ENCODE data around the gene NHEJ1. TPM values are rescaled to one million over a fixed set of nuclear protein-coding genes. Genes with fewer than 3 reads are reported as not detected.

The NHEJ1 gene
- total RNA-seq, 1 experiment from 2014 or later, result 16.4 TPM

DNA sequence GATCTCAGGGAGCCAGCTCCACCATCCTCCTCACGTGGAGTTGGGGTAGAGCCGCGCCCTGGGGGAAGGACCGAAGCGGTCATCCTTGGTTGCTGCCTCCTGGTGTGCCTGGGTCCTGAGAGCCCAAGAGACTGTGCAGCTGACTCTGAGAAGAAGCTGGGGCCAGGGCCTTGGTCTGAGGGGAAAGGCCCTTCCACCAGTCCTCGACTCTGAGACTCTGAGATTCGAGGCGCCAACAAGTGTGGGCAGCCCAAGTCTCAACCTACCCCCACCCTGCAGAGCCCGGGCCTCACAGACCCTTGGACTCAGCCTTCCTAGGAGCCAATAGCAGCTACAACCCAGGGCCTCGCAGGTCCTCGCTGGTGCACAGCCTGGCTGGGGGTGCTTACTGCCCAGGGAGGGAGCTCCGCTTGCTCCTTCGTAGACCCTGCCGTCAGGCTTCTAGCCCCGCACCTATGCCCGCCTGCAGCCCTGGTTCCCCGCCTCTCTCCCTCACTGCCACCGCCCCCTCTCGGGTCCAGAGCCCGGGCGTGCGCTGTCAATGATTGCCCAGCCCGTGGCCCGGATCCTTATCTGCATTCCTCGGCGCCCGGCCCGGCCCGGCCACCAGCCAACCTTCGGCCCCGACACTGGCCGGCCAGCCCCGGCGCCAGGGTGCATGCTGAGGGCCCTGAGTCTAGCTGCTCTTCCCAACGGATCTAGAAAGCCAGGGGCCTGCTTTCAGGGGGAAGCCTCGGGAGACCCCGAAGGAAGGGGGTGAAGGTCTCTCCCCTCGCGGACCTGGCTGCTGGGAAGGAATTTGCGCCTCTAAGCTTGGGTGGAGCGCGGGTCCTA, 101.9 kb downstream of the NHEJ1 start (continued):
- TF ChIP-seq EZH2 (IDR thresholded peaks at IDR 0.05), result no peak
- TF ChIP-seq JUND (IDR thresholded peaks at IDR 0.05), result no peak

DNA sequence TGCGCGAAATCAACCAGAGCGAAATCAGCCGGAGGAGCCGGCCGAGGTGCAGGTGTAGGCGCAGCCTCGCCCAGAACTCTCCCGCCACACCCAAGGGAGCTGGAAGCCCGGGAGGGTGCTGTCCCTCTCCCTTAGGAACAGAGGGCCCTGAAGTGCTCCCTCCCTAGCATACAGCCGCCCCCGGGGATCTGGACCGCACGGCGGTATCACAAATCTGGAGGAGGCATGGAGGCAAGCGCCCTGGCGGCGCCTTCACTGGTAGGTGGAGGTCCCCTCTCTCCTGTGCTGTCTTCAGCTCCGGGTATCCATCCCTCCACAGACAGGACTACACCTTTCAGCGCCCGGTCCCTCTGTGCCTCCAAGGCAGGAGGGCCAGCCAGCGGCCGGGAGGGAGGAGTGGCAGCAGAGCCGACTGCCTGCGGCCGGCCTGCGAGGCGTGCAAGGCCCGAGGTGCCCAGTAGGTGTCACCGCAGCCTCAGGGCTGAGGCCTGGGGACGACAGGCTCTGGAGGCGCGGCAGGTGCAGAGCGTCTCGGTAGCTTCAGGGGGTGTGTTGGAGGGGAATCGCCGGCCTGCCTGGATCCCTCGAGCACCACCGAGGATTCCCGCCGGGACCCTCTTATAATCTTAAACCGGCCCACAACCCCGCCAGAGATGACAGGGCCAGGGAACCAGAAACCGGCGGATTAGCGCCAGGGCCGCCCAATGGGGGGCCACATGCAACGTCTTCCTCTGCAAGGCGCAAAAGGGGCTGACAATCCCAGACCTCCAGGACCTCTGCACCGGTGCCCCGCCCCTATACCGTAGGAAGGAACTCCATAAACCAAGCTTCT, 102.7 kb downstream of the NHEJ1 start:
- RAD21 ChIA-PET (ENCODE audit: low non-redundant PET in 1 of 2, low total read pairs in 2 of 2, uncharacterized antibody in 2 of 2, unreplicated experiment in 2 of 2), result interaction anchor here (0.6 to 2.3 kb wide), 4 partner anchors 46 to 97 kb away, joined by 3 to 12 read pairs (median 8); no protein-coding TSS in a partner anchor

More for the DNA sequence above, 102.7 kb downstream of the NHEJ1 start:
- no peaks in the 10 kb centered on the region for H3K79me2 ChIP-seq (ENCODE audit: insufficient read depth, low read length)
- intact Hi-C loops (cut with micrococcal nuclease), result loop anchor here (1.0 to 5.0 kb wide), 3 partner anchors 61 to 239 kb away; no protein-coding TSS in a partner anchor
- H3K4me2 ChIP-seq (ENCODE audit: low read length), result no peak overlapping the region
- no peaks in the 10 kb centered on the region for H3K4me1 ChIP-seq (ENCODE audit: control insufficient read depth in 1 of 2, insufficient read depth in 2 of 2, low read length in 2 of 2)
- no peak overlapping the region for H3K27ac ChIP-seq (ENCODE audit: low read depth, low read length)
- peaks cover 16% of the 10 kb centered on the region; the same call in 1 of the 2 replicates for H3K27me3 ChIP-seq (ENCODE audit: insufficient read depth, low read length)
- H3K9me3 ChIP-seq (ENCODE audit: control insufficient read depth in 1 of 2, insufficient read depth in 1 of 2, low read depth in 1 of 2, low read length in 2 of 2), result no peaks in the 10 kb centered on the region
- H4K20me1 ChIP-seq (ENCODE audit: insufficient read depth), result no peaks in the 10 kb centered on the region
- DNase-seq (ENCODE audit: low read depth, low spot score) (peak; percentile 26), ATAC-seq (peak; percentile 97)
- BruUV-seq (replicated peaks), result no TSS peak
- H3K9ac ChIP-seq (ENCODE audit: low read length), result no peak overlapping the region
- no peak overlapping the region for H3K4me3 ChIP-seq (replicated peaks in 1 of 2; ENCODE audit: low read depth in 1 of 2, low read length in 2 of 2)
- H3K36me3 ChIP-seq (ENCODE audit: control insufficient read depth in 1 of 2, insufficient read depth in 2 of 2, low read length in 2 of 2), result no peaks in the 10 kb centered on the region
- ChIA-PET CTCF (interaction anchor here (0.6 to 2.8 kb wide), 17 partner anchors 8 to 472 kb away, joined by 3 to 45 read pairs (median 3); no protein-coding TSS in a partner anchor), POLR2A (interaction anchor here (1.0 kb wide), 1 partner anchor 97 kb away, joined by 3 read pairs; no protein-coding TSS in a partner anchor)
- TF ChIP-seq, protein P1, sequence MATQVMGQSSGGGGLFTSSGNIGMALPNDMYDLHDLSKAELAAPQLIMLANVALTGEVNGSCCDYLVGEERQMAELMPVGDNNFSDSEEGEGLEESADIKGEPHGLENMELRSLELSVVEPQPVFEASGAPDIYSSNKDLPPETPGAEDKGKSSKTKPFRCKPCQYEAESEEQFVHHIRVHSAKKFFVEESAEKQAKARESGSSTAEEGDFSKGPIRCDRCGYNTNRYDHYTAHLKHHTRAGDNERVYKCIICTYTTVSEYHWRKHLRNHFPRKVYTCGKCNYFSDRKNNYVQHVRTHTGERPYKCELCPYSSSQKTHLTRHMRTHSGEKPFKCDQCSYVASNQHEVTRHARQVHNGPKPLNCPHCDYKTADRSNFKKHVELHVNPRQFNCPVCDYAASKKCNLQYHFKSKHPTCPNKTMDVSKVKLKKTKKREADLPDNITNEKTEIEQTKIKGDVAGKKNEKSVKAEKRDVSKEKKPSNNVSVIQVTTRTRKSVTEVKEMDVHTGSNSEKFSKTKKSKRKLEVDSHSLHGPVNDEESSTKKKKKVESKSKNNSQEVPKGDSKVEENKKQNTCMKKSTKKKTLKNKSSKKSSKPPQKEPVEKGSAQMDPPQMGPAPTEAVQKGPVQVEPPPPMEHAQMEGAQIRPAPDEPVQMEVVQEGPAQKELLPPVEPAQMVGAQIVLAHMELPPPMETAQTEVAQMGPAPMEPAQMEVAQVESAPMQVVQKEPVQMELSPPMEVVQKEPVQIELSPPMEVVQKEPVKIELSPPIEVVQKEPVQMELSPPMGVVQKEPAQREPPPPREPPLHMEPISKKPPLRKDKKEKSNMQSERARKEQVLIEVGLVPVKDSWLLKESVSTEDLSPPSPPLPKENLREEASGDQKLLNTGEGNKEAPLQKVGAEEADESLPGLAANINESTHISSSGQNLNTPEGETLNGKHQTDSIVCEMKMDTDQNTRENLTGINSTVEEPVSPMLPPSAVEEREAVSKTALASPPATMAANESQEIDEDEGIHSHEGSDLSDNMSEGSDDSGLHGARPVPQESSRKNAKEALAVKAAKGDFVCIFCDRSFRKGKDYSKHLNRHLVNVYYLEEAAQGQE (IDR thresholded peaks at IDR 0.05; ENCODE audit: low read depth), result no peak
- TF ChIP-seq SP1 (IDR thresholded peaks at IDR 0.05; ENCODE audit: low read depth), result no peak
- TF ChIP-seq, protein P2, sequence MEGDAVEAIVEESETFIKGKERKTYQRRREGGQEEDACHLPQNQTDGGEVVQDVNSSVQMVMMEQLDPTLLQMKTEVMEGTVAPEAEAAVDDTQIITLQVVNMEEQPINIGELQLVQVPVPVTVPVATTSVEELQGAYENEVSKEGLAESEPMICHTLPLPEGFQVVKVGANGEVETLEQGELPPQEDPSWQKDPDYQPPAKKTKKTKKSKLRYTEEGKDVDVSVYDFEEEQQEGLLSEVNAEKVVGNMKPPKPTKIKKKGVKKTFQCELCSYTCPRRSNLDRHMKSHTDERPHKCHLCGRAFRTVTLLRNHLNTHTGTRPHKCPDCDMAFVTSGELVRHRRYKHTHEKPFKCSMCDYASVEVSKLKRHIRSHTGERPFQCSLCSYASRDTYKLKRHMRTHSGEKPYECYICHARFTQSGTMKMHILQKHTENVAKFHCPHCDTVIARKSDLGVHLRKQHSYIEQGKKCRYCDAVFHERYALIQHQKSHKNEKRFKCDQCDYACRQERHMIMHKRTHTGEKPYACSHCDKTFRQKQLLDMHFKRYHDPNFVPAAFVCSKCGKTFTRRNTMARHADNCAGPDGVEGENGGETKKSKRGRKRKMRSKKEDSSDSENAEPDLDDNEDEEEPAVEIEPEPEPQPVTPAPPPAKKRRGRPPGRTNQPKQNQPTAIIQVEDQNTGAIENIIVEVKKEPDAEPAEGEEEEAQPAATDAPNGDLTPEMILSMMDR (IDR thresholded peaks at IDR 0.05 in 2 of 3, conservative IDR thresholded peaks at IDR 0.05 in 1 of 3; ENCODE audit: borderline replicate concordance in 1 of 3, insufficient read depth in 1 of 3, low read depth in 2 of 3, low read length in 2 of 3), result peak; percentile 83 to 92 (median 87)
- peak; percentile 96 for TF ChIP-seq RAD21 (IDR thresholded peaks at IDR 0.05; ENCODE audit: low read depth)
- H3K9me2 ChIP-seq (ENCODE audit: insufficient read depth), result no peaks in the 10 kb centered on the region
- H2AFZ ChIP-seq (ENCODE audit: low read depth, low read length, poor library complexity, severe bottlenecking), result no peak overlapping the region

All from HCT116 (cell line).